ENCODE measurements around the gene OR1L4. TPM values are rescaled to one million over a fixed set of nuclear protein-coding genes. Genes with fewer than 3 reads are reported as not detected.

Gene OR1L4
- total RNA-seq, 4 donors from 2014 or later = not detected

DNA sequence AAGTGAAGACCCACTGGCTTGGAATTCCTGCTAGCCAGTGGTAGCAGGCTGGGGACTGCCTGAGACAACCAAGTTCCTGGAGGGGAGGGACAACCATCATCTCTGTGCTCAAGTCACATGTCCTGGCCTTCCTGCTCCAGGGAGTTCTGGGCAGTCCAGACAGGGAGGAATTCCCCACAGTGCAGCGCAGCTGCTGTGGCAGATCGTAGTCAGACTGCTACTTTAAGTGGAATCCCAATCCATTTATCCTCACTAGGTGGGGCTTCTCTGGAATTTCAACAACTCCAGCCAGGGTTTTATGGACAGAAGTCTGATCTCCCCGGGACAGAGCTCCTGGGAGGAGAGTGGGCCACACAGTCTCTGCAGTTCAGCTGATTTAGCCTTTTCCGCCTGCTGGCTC, 44.0 kb downstream of the OR1L4 start:
- no peak for DNase-seq (ENCODE audit: low spot score)
- TF ChIP-seq, protein P1, sequence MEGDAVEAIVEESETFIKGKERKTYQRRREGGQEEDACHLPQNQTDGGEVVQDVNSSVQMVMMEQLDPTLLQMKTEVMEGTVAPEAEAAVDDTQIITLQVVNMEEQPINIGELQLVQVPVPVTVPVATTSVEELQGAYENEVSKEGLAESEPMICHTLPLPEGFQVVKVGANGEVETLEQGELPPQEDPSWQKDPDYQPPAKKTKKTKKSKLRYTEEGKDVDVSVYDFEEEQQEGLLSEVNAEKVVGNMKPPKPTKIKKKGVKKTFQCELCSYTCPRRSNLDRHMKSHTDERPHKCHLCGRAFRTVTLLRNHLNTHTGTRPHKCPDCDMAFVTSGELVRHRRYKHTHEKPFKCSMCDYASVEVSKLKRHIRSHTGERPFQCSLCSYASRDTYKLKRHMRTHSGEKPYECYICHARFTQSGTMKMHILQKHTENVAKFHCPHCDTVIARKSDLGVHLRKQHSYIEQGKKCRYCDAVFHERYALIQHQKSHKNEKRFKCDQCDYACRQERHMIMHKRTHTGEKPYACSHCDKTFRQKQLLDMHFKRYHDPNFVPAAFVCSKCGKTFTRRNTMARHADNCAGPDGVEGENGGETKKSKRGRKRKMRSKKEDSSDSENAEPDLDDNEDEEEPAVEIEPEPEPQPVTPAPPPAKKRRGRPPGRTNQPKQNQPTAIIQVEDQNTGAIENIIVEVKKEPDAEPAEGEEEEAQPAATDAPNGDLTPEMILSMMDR (IDR thresholded peaks at IDR 0.05) = no peak
- no peak for ATAC-seq (ENCODE audit: low FRiP score)

Other genes with a start within 250 kb of the OR1L4 start
- not detected for gene OR1J1, start 246.1 kb upstream of the OR1L4 start, total RNA-seq
- gene OR1J2, start 213.2 kb upstream of the OR1L4 start, total RNA-seq = not detected
- not detected for gene OR1J4, start 204.8 kb upstream of the OR1L4 start, total RNA-seq
- not detected for gene OR1N1, start 196.7 kb upstream of the OR1L4 start, total RNA-seq
- gene OR1N2, start 170.9 kb upstream of the OR1L4 start, total RNA-seq = under 1 TPM in 1 of 4 donors, not detected in 3; 0.48 TPM
- gene OR1L8, start 140.6 kb upstream of the OR1L4 start, total RNA-seq = not detected
- gene OR1Q1, start 109.3 kb upstream of the OR1L4 start, total RNA-seq = not detected
- gene OR1B1, start 66.4 kb upstream of the OR1L4 start, total RNA-seq = not detected
- gene OR1L1, start 62.3 kb upstream of the OR1L4 start, total RNA-seq = not detected
- not detected for gene OR1L3, start 48.9 kb upstream of the OR1L4 start, total RNA-seq
- not detected for gene OR1L6, start 18.3 kb downstream of the OR1L4 start, total RNA-seq
- not detected for gene OR5C1, start 64.9 kb downstream of the OR1L4 start, total RNA-seq
- gene OR1K1, start 76.1 kb downstream of the OR1L4 start, total RNA-seq = not detected
- gene PDCL, start 104.6 kb downstream of the OR1L4 start, total RNA-seq = 10 to 100 TPM; 10.8 to 23.5 (median 13.7) TPM
- gene RC3H2, start 181.4 kb downstream of the OR1L4 start, total RNA-seq = 10 to 100 TPM; 30.5 to 63.5 (median 41.3) TPM
- gene ZBTB6, start 189.3 kb downstream of the OR1L4 start, total RNA-seq = 10 to 100 TPM in 1 of 4 donors, 1 to 10 TPM in 3; 4.7 to 11.5 (median 7.2) TPM
- gene ZBTB26, start 207.5 kb downstream of the OR1L4 start, total RNA-seq = 1 to 10 TPM; 3.1 to 7.3 (median 3.6) TPM
- gene RABGAP1, start 217.0 kb downstream of the OR1L4 start, total RNA-seq = 10 to 100 TPM; 38.3 to 78.3 (median 48.5) TPM

Measured in omental fat pad (tissue), 4 donors.